K562 (cell line): ENCODE data around the gene E2F2. TPM values are rescaled to one million over a fixed set of nuclear protein-coding genes. Genes with fewer than 3 reads are reported as not detected.

Experiments used
- ATF1 ChIP-seq, 2 experiments: fragments of 450-650 bp in 1 of 2; IDR thresholded peaks; 2 replicates each; pipeline ENCODE4 v1.6.1; 2016; ENCODE audit warnings: missing compliant biosample characterization in 1 of 2, missing genetic modification characterization in 1 of 2
- DACH1 ChIP-seq: fragments of 450-650 bp; IDR thresholded peaks from 2 replicates; pipeline ENCODE4 v1.6.1; 2018; ENCODE audit not compliant: partially characterized antibody
- E2F8 ChIP-seq: fragments of 450-650 bp; IDR thresholded peaks from 2 replicates; pipeline ENCODE4 v1.7.1; 2018; ENCODE audit warnings: mild to moderate bottlenecking, low read depth; ENCODE audit not compliant: partially characterized antibody
- ESRRA ChIP-seq: fragments of 450-650 bp; IDR thresholded peaks from 2 replicates; pipeline ENCODE4 v1.6.1; 2014; ENCODE audit warnings: low read depth, mild to moderate bottlenecking, moderate library complexity, borderline replicate concordance
- MCM3 ChIP-seq: fragments of 450-650 bp; IDR thresholded peaks from 2 replicates; pipeline ENCODE4 v1.6.1; 2016
- MEF2D ChIP-seq: conservative IDR thresholded peaks from 2 replicates; pipeline ENCODE4 v1.6.1; 2016; ENCODE audit warnings: low read depth, missing genetic modification characterization, missing compliant biosample characterization
- MNT ChIP-seq, 2 experiments: fragments of 450-650 bp; conservative IDR thresholded peaks; 2 replicates each; pipeline ENCODE4 v1.6.1; 2017; ENCODE audit warnings: mild to moderate bottlenecking in 2 of 2, moderate library complexity in 2 of 2
- NFXL1 ChIP-seq: fragments of 450-650 bp; formaldehyde crosslinking; IDR thresholded peaks from 2 replicates; pipeline ENCODE4 v1.4.0; 2021; ENCODE audit warnings: mild to moderate bottlenecking
- RAD51 ChIP-seq: fragments of 450-650 bp; IDR thresholded peaks from 2 replicates; pipeline ENCODE4 v1.7.1; 2016; ENCODE audit warnings: low read depth, mild to moderate bottlenecking, borderline replicate concordance
- SREBF2 ChIP-seq: sonication (generic); formaldehyde crosslinking; IDR thresholded peaks from 2 replicates; pipeline ENCODE4 v1.4.0; 2020; ENCODE audit warnings: mild to moderate bottlenecking, missing genetic modification reagents
- TAF7 ChIP-seq: fragments of 450-650 bp; IDR thresholded peaks from 2 replicates; pipeline ENCODE4 v1.6.1; 2016; ENCODE audit warnings: missing genetic modification characterization, missing compliant biosample characterization
- TRIM25 ChIP-seq: fragments of 450-650 bp; IDR thresholded peaks from 2 replicates; pipeline ENCODE4 v1.7.0; 2016; ENCODE audit warnings: borderline replicate concordance
- ZBTB49 ChIP-seq: sonication (generic); formaldehyde crosslinking; IDR thresholded peaks from 2 replicates; pipeline ENCODE4 v1.8.0; 2022; ENCODE audit warnings: missing genetic modification reagents, mild to moderate bottlenecking, borderline replicate concordance
- ZC3H8 ChIP-seq: fragments of 450-650 bp; IDR thresholded peaks from 2 replicates; pipeline ENCODE4 v1.6.1; 2017
- ZFX ChIP-seq: sonication (generic); formaldehyde crosslinking; IDR thresholded peaks from 2 replicates; pipeline ENCODE4 v1.8.0; 2022; ENCODE audit warnings: mild to moderate bottlenecking, missing genetic modification reagents, moderate library complexity
- ZNF12 ChIP-seq: sonication (generic); formaldehyde crosslinking; IDR thresholded peaks from 2 replicates; pipeline ENCODE4 v1.4.0; 2020; ENCODE audit warnings: mild to moderate bottlenecking, missing genetic modification reagents
- ZNF639 ChIP-seq, 2 experiments: fragments of 200-800 bp in 1 of 2; sonication (Bioruptor generic) in 1 of 2; sonication (generic) in 1 of 2; formaldehyde crosslinking in 1 of 2; IDR thresholded peaks in 1 of 2; conservative IDR thresholded peaks in 1 of 2; 2 replicates each; pipeline versions ENCODE4 v1.5.0 to v1.6.1; 2016 to 2020; ENCODE audit warnings: missing compliant biosample characterization in 1 of 2, missing genetic modification characterization in 1 of 2, missing genetic modification reagents in 1 of 2
- polyA plus RNA-seq, 8 experiments: library from polyadenylated mRNA; depleted of rRNA in 4 of 8; stranded (reverse) in 5 of 8; unstranded in 3 of 8; fragments of >200 nt; fragmentation: Nextera tagmentation in 2 of 8; fragmentation: Illumina TruSeq in 1 of 8; extraction: Ambion mirVana in 2 of 8; extraction: Trizol in 1 of 8; gene quantifications; 2 replicates each; pipeline versions ENCODE4 v1.2.1 to v1.2.3, GENCODE V29; 2011 to 2014; ENCODE audit warnings: inconsistent platforms in 1 of 8, missing spikeins in 1 of 8
- total RNA-seq, 7 experiments: library from RNA; depleted of rRNA in 6 of 7; stranded (reverse); fragments of >200 nt in 6 of 7; fragmentation: Illumina TruSeq in 2 of 7; extraction: Trizol in 2 of 7; gene quantifications; 2 replicates each; pipeline versions ENCODE4 v1.2.1 to v1.2.3, GENCODE V29; 2011 to 2021; ENCODE audit warnings: low replicate concordance in 1 of 7

E2F2 gene
- total and polyA plus RNA-seq, 9 of the 15 experiments (the other 6 are each of a cell fraction or from before 2014, with no cell fraction given): 3.1 to 25.3 (median 11.4) TPM

- TF ChIP-seq ZBTB49 (CRISPR knock-in tag) (no peak), ZC3H8 (no peak), MEF2D (tag) (no peak), SREBF2 (CRISPR knock-in tag) (no peak), ESRRA (no peak), ATF1 (CRISPR knock-in tag; IDR thresholded peaks at IDR 0.05) (no peak), ATF1 (tag; IDR thresholded peaks at IDR 0.05) (peak; percentile 33), DACH1 (no peak), ZNF639 (CRISPR knock-in tag; conservative IDR thresholded peaks at IDR 0.05 in 1 of 2, IDR thresholded peaks at IDR 0.05 in 1 of 2) (no peak), TRIM25 (0 out of 2 replicates have a peak, but pooled peaks have one; percentile 14), TAF7 (tag) (no peak), NFXL1 (CRISPR knock-in tag) (no peak), MNT (conservative IDR thresholded peaks at IDR 0.05) (peak in 1 of 2 experiments; percentile 58; a peak in 2 of 4 replicates), E2F8 (peak; percentile 53), RAD51 (peak; percentile 5; the same call in 1 of the 2 replicates), ZFX (peak; percentile 6; the same call in 1 of the 2 replicates), ZNF12 (CRISPR knock-in tag) (no peak), MCM3 (no peak)
These were observed 24.4 kb upstream of the E2F2 start (continued) for GRCh38 chr1:23555270-23555985.
